ENCODE data around the gene SLC38A4.

Gene SLC38A4

DNA sequence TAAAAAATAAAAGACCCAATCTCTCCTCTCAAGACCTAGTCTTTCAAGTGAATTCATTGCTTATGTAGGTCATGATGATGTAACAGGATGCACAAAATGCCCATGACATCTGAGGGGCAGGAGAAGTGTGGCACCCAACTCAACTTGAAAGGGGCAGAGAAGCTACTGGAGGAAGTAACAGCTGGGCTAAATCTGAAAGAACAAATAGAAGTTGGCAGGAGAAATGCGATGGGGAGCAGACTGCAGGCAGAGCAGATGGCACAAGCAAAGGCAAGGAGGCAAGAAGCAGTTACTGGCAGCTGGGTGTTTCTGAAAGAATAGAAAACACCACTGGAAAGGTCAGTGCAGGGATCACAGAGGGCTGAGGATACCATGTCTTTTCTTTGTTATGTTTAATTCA, 14.6 kb downstream of the SLC38A4 start:
- Histone ChIP-seq H3K4me3 (ENCODE audit: low read length in 2 of 2) (no peak overlapping the region), H3K27ac (replicated peaks; ENCODE audit: low read length) (no peak overlapping the region), H3K79me1 (ENCODE audit: low read depth, low read length) (no peaks in the 10 kb centered on the region), H3K36me3 (replicated peaks in 1 of 2; ENCODE audit: control insufficient read depth in 2 of 2, insufficient read depth in 2 of 2, low read length in 2 of 2) (no peaks in the 10 kb centered on the region), H3K9ac (ENCODE audit: low read depth, low read length, poor library complexity) (no peak overlapping the region), H4K8ac (ENCODE audit: low read depth, low read length) (no peak overlapping the region), H3K4ac (ENCODE audit: low read length) (no peak overlapping the region), H3K27me3 (ENCODE audit: control insufficient read depth in 3 of 3, insufficient read depth in 3 of 3, low read depth in 1 of 3, low read length in 3 of 3) (no peaks in the 10 kb centered on the region), H2BK12ac (ENCODE audit: low read length) (no peak overlapping the region), H3K4me2 (ENCODE audit: insufficient read depth, low read length, poor library complexity, severe bottlenecking) (no peak overlapping the region), H3K14ac (ENCODE audit: low read length) (no peak overlapping the region), H2AFZ (ENCODE audit: low read length) (no peak overlapping the region), H3K4me1 (ENCODE audit: control insufficient read depth in 2 of 2, insufficient read depth in 1 of 2, low read depth in 1 of 2, low read length in 2 of 2) (peaks cover 0 to 3% of the 10 kb centered on the region in 2 donors), H2BK5ac (ENCODE audit: low read length) (no peak overlapping the region), H2BK15ac (ENCODE audit: low read length) (no peak overlapping the region), H3K18ac (ENCODE audit: low read length) (peak overlapping the region; percentile 38), H2BK120ac (ENCODE audit: low read depth, low read length) (no peak overlapping the region), H2AK5ac (ENCODE audit: low read depth, low read length) (no peak overlapping the region), H3K23ac (ENCODE audit: low read depth, low read length, poor library complexity) (no peak overlapping the region), H4K91ac (ENCODE audit: low read depth, low read length, poor library complexity) (no peak overlapping the region), H3K9me3 (replicated peaks in 1 of 2; ENCODE audit: control insufficient read depth in 2 of 2, insufficient read depth in 1 of 2, low read depth in 1 of 2, low read length in 2 of 2) (no peaks in the 10 kb centered on the region)
- WGBS, 2 donors (ENCODE audit: extremely low coverage in 2 of 2, insufficient read length in 2 of 2, insufficient replicate concordance in 1 of 2) = no CpG with 5 or more reads among the region's 1 CpG
- DNase-seq (ENCODE audit: low spot score) = no peak

- H3K18ac ChIP-seq (ENCODE audit: low read length) = no peak overlapping the region
- H2BK5ac ChIP-seq (ENCODE audit: low read length) = no peak overlapping the region
- H3K14ac ChIP-seq (ENCODE audit: low read length) = no peak overlapping the region
- no peak overlapping the region for H2BK15ac ChIP-seq (ENCODE audit: low read length)
- H4K91ac ChIP-seq (ENCODE audit: low read depth, low read length, poor library complexity) = no peak overlapping the region
- no peaks in the 10 kb centered on the region for H3K27me3 ChIP-seq (ENCODE audit: control insufficient read depth in 3 of 3, insufficient read depth in 3 of 3, low read depth in 1 of 3, low read length in 3 of 3)
- H3K4me2 ChIP-seq (ENCODE audit: insufficient read depth, low read length, poor library complexity, severe bottlenecking) = no peak overlapping the region
- H3K4ac ChIP-seq (ENCODE audit: low read length) = no peak overlapping the region
- no peaks in the 10 kb centered on the region for H3K79me1 ChIP-seq (ENCODE audit: low read depth, low read length)
- no peak overlapping the region for H2AFZ ChIP-seq (ENCODE audit: low read length)
- H2BK120ac ChIP-seq (ENCODE audit: low read depth, low read length) = no peak overlapping the region
- no peak overlapping the region for H3K9ac ChIP-seq (ENCODE audit: low read depth, low read length, poor library complexity)
- no peak overlapping the region for H2AK5ac ChIP-seq (ENCODE audit: low read depth, low read length)
- H4K8ac ChIP-seq (ENCODE audit: low read depth, low read length) = no peak overlapping the region
- no CpG with 5 or more reads among the region's 5 CpGs for WGBS, 2 donors (ENCODE audit: extremely low coverage in 2 of 2, insufficient read length in 2 of 2, insufficient replicate concordance in 1 of 2)
- H3K4me1 ChIP-seq (ENCODE audit: control insufficient read depth in 2 of 2, insufficient read depth in 1 of 2, low read depth in 1 of 2, low read length in 2 of 2) = peaks cover 0 to 3% of the 10 kb centered on the region in 2 donors
- H2BK12ac ChIP-seq (ENCODE audit: low read length) = no peak overlapping the region
- no peak for DNase-seq (ENCODE audit: low spot score)
- no peaks in the 10 kb centered on the region for H3K9me3 ChIP-seq (replicated peaks in 1 of 2; ENCODE audit: control insufficient read depth in 2 of 2, insufficient read depth in 1 of 2, low read depth in 1 of 2, low read length in 2 of 2)
- H3K4me3 ChIP-seq (ENCODE audit: low read length in 2 of 2) = no peak overlapping the region
- H3K27ac ChIP-seq (replicated peaks; ENCODE audit: low read length) = no peak overlapping the region
- no peak overlapping the region for H3K23ac ChIP-seq (ENCODE audit: low read depth, low read length, poor library complexity)
- H3K36me3 ChIP-seq (replicated peaks in 1 of 2; ENCODE audit: control insufficient read depth in 2 of 2, insufficient read depth in 2 of 2, low read length in 2 of 2) = no peaks in the 10 kb centered on the region
Observed at GRCh38 chr12:46808955-46809697, 16.7 kb downstream of the SLC38A4 start.

DNA sequence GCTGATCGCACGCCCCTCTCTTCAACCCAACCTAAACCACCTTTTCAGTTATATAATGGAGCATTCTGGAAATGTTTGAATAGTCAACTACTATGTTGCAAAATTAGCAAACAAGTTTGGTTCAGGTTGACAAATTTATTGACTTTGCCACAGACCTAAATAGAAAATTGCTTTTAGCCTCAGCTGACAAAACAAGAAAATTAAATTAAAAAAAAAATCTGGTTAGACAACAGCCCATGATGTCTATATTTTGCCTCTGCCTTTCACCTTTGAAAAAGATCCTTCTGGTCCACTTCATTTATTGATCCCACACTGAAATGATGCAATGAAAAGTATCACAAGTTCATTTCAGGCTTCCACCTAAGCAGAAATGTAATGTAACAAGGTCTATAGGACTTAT, 17.5 kb downstream of the SLC38A4 start:
- Histone ChIP-seq H3K23ac (ENCODE audit: low read depth, low read length, poor library complexity) (no peak overlapping the region), H3K18ac (ENCODE audit: low read length) (no peak overlapping the region), H3K27ac (replicated peaks; ENCODE audit: low read length) (no peak overlapping the region), H4K8ac (ENCODE audit: low read depth, low read length) (no peak overlapping the region), H3K4me3 (ENCODE audit: low read length in 2 of 2) (no peak overlapping the region), H3K14ac (ENCODE audit: low read length) (no peak overlapping the region), H3K36me3 (replicated peaks in 1 of 2; ENCODE audit: control insufficient read depth in 2 of 2, insufficient read depth in 2 of 2, low read length in 2 of 2) (no peaks in the 10 kb centered on the region), H2BK120ac (ENCODE audit: low read depth, low read length) (no peak overlapping the region), H2AFZ (ENCODE audit: low read length) (no peak overlapping the region), H3K27me3 (ENCODE audit: control insufficient read depth in 3 of 3, insufficient read depth in 3 of 3, low read depth in 1 of 3, low read length in 3 of 3) (no peaks in the 10 kb centered on the region), H4K91ac (ENCODE audit: low read depth, low read length, poor library complexity) (no peak overlapping the region), H3K4me2 (ENCODE audit: insufficient read depth, low read length, poor library complexity, severe bottlenecking) (no peak overlapping the region), H3K9ac (ENCODE audit: low read depth, low read length, poor library complexity) (no peak overlapping the region), H3K79me1 (ENCODE audit: low read depth, low read length) (no peaks in the 10 kb centered on the region), H2AK5ac (ENCODE audit: low read depth, low read length) (no peak overlapping the region), H3K4ac (ENCODE audit: low read length) (no peak overlapping the region), H2BK15ac (ENCODE audit: low read length) (no peak overlapping the region), H2BK12ac (ENCODE audit: low read length) (no peak overlapping the region), H2BK5ac (ENCODE audit: low read length) (no peak overlapping the region), H3K4me1 (ENCODE audit: control insufficient read depth in 2 of 2, insufficient read depth in 1 of 2, low read depth in 1 of 2, low read length in 2 of 2) (peaks cover 0 to 3% of the 10 kb centered on the region in 2 donors), H3K9me3 (replicated peaks in 1 of 2; ENCODE audit: control insufficient read depth in 2 of 2, insufficient read depth in 1 of 2, low read depth in 1 of 2, low read length in 2 of 2) (no peaks in the 10 kb centered on the region)
- no peak for DNase-seq (ENCODE audit: low spot score)
- no CpG with 5 or more reads among the region's 2 CpGs for WGBS, 2 donors (ENCODE audit: extremely low coverage in 2 of 2, insufficient read length in 2 of 2, insufficient replicate concordance in 1 of 2)

DNA sequence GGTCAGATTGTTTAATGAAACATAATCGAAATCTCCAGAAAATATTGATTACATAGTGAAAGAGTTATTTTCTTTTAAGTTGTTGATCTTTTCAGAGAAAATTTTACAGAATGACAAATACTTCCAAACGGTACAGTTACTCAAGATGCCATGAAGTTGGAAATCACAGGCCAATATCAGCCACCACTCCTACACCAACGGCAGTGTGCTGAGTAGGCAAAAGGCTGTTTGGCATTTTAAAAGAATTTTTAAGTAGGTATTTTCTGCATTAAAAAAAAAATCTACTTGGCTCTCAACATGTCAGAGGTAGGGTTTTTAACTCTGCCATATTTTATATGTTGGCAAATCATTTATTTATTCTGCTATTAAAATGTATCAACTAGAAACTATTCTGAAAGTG, 21.7 kb downstream of the SLC38A4 start:
- Histone ChIP-seq H3K18ac (ENCODE audit: low read length) (no peak overlapping the region), H3K4me2 (ENCODE audit: insufficient read depth, low read length, poor library complexity, severe bottlenecking) (no peak overlapping the region), H3K4me1 (ENCODE audit: control insufficient read depth in 2 of 2, insufficient read depth in 1 of 2, low read depth in 1 of 2, low read length in 2 of 2) (peaks cover 0 to 2% of the 10 kb centered on the region in 2 donors), H3K9me3 (replicated peaks in 1 of 2; ENCODE audit: control insufficient read depth in 2 of 2, insufficient read depth in 1 of 2, low read depth in 1 of 2, low read length in 2 of 2) (no peaks in the 10 kb centered on the region), H2AFZ (ENCODE audit: low read length) (no peak overlapping the region), H3K14ac (ENCODE audit: low read length) (no peak overlapping the region), H3K4me3 (ENCODE audit: low read length in 2 of 2) (no peak overlapping the region), H3K27me3 (ENCODE audit: control insufficient read depth in 3 of 3, insufficient read depth in 3 of 3, low read depth in 1 of 3, low read length in 3 of 3) (no peaks in the 10 kb centered on the region), H3K23ac (ENCODE audit: low read depth, low read length, poor library complexity) (no peak overlapping the region), H3K36me3 (replicated peaks in 1 of 2; ENCODE audit: control insufficient read depth in 2 of 2, insufficient read depth in 2 of 2, low read length in 2 of 2) (no peaks in the 10 kb centered on the region), H2BK12ac (ENCODE audit: low read length) (no peak overlapping the region), H2BK120ac (ENCODE audit: low read depth, low read length) (no peak overlapping the region), H2AK5ac (ENCODE audit: low read depth, low read length) (no peak overlapping the region), H2BK5ac (ENCODE audit: low read length) (no peak overlapping the region), H4K8ac (ENCODE audit: low read depth, low read length) (no peak overlapping the region), H3K79me1 (ENCODE audit: low read depth, low read length) (no peaks in the 10 kb centered on the region), H3K4ac (ENCODE audit: low read length) (no peak overlapping the region), H4K91ac (ENCODE audit: low read depth, low read length, poor library complexity) (no peak overlapping the region), H3K27ac (replicated peaks; ENCODE audit: low read length) (no peak overlapping the region), H2BK15ac (ENCODE audit: low read length) (no peak overlapping the region), H3K9ac (ENCODE audit: low read depth, low read length, poor library complexity) (no peak overlapping the region)
- no CpG with 5 or more reads among the region's 3 CpGs for WGBS, 2 donors (ENCODE audit: extremely low coverage in 2 of 2, insufficient read length in 2 of 2, insufficient replicate concordance in 1 of 2)
- DNase-seq (ENCODE audit: low spot score) = no peak
